NCI-H1694 treated with DMSO at 0.1 percent for 48 hours (cell line): ENCODE results near the gene TRIL.
A peak's percentile ranks its signal among the peaks of the same experiment; 100 is the strongest.

Experiments
- DNase-seq: peaks from one replicate; lab custom pipeline; 2025; lab: John Stamatoyannopoulos, UW

The TRIL gene

DNA sequence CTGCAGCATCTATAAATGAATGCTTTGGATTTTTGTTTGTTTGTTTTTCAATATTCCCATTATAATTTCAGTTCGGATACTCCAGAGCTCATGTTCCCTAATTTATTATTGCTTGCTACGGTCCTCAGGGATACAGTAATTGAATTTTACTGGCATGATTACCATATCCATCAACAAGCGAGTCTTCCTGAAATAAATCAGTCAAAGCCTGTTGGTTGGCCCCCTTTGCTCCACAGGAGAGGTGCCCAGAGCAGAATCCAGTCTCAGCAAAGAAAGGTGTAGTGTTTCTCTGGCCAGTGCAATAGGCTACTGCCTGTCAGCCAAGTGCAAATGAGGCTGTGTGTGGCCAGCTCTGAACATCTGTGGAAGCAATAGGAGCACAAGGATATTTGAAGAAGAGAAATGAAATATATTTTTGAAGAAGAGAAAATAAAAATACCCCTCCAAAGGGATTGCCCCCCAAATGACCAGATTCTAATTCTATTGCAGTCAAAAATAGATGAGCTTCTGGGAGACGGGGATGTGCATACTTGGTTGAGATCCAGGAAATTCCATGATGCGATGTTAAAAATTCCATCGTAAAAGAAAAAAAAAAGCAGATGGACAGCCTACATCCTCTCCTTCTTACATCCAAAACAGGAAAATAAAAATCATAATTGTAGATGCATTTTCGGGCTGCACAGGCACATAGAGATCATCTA is 18.1 kb downstream of the TRIL start:
- no peak for DNase-seq

DNA sequence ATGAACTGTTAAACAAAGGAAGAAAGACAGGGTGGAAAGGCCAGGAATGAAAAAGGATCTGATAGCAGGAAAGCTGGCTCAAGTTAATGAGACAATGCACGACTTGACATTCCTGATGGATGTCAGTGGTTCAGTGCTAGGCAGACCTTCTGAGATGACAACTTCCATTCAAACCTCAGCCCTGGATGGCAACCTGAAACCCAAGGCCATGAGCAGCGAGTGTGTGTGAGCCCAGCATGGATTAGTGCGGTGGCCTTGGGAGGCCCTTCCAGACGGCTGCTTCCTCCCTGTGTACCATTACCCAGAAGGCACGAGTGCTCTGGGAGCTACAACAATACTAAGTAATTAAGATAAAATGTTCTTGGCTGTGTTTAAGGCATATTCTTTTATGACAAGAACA is 18.8 kb downstream of the TRIL start:
- no peak for DNase-seq

DNA sequence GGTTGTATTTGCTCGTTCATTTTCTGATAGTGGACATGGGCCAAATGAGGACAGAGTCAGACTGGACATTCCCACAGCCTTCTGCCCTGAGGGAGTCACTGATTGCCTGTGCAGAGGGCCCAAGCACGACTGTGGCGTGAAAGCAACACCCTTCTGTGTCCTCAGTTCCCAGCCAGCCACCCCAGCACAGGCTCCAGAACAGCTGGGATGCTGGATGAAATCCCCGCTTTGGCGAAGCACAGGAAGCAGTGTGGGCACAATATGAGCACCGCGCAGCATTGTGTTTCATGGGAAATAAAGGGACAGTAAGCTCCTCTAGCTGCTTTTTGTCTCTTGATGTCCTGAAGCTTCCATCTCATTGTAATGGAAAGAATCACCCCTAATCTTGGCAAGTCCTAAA is 20.5 kb downstream of the TRIL start:
- DNase-seq: no peak

DNA sequence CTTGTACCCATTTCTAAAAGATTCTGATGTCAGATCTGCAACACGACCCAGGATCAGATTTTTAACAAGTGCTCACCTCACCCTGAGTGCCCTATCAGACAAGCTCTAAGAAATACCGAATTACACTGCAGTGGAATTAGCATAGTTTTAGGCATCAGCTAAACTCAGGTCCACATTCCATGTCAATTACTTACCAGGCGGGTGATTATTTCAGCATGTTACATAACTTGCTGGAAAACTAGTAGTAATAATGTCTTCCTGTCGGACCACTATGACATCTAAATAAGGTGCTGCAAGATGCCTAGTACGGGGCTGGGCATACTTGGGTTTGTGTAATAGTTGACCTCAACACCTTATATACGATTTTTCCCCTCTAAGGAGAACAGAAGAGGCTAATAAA is 21.0 kb downstream of the TRIL start:
- no peak for DNase-seq

DNA sequence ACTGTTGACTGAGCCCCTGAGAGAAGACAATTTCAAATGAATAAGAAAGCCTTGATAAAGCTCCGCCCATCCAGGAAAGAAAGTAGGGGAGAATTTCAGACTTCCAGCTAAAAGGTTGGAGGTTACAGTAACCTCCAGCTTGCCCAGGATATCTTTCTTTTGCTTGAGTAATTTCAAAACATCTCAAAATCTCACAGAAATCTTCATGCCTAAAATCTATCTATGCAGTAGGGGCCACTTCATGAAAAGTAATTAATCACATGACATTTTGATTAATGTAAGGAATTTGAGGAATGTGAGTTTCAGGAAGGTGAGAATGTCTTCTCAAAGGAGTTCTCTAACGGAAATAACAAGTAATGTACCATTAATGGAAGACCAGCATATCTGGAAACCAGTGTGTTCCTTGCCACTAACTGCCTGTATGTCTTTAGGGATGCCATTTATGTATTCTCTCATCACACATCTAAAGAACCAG is 24.2 kb downstream of the TRIL start:
- no peak for DNase-seq

DNA sequence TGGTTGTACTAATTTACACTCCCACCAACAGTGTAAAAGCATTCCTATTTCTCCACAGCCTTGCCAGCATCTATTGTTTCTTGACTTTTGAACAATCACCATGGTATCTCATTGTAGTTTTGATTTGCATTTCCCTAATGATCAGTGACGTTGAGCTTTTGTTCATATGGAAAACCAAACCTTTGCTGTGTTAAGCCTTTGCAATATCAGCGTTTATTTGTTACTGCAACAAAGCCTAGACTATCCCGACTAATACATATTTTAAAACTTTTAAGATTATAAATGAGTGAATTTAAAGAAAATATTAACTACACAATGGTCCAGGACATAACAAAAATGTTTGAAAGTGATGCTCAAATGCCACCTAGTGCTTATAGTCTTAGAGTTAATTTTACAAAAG is 26.6 kb downstream of the TRIL start:
- DNase-seq: no peak

DNA sequence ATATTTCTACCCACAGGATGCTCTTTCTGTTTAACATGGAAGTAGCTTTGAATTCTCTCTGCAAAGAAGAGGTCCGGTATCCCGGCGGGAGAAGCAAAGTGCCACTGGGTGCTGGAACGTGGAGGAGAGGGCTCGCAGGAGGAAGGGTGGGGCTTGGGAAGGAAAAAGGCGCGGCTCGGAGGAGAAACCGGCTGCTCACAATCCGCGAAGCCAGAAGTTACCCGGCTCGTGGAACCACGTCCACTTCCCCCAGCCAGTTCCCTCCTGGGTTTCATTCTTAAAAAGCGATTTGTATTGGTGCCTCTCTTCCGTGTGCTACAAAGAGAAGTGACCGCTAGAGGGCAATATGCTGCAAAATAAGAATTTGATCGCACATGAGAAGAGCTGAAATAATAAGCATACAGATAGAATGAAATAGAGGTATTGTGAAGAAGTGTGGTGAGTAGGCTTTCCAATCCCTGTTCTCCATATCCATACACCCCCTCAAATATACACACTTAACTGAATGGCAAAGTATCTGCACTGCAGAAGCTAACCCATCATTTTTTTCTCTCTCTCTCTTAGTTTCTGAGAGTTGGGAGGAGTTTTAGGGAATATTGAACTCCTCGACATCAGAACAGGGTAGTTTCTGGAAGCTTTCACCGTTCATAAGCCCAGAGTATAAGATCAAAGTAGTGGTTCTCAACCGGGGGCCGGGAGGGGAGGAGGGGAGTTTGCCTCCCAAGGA is 31.1 kb downstream of the TRIL start:
- peak; percentile 90 for DNase-seq

DNA sequence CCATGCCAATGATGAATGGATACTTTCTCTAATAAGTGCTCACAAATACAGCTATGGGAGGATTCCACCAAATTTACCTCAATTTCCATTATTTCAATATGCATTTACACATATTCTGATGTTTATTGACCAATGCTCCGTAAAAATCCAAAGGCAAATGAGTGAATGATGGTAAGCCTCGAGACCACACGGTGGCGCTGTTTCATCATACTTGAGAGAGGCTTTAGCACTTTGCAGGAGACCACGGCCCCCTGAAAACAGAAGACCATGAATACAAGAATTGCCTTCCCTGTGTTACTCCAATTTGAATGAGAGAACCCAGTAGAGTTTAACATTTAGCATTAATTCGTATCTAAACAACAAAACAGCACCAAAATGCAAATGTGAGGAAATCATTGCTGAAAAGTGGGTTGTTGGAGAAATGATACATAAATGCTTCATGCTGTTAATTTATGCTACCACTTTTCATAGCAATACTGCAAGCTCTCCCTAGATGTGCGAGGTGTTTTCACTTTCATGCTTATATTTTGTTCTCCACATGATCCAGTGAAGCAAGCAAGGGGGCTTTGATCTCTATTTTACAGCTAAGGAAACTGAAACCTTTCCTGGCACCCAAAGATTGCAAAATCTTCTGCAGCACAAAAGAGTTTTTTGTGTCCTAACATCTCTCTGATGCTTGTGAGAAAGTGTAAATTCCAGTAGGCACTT is 35.4 kb downstream of the TRIL start:
- peak; percentile 84 for DNase-seq

DNA sequence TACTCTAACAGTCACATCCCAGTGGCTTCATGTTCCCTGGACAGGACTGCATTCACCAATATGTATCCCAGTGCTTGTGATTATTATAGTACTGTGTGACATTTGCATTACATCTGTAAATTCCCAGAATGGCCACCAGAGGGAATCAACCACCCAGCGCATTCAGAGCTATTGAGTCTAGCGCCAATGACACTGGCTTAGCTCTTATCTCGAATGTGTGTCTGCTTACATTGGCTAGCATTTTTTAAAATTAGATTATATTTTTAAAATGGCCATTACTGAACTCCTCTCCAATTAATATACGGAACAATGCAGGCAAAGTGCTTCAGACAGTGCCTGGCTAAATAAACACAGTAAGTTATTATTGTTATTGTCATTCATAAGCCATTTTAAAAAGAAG is 36.3 kb downstream of the TRIL start:
- peak; percentile 91 for DNase-seq

DNA sequence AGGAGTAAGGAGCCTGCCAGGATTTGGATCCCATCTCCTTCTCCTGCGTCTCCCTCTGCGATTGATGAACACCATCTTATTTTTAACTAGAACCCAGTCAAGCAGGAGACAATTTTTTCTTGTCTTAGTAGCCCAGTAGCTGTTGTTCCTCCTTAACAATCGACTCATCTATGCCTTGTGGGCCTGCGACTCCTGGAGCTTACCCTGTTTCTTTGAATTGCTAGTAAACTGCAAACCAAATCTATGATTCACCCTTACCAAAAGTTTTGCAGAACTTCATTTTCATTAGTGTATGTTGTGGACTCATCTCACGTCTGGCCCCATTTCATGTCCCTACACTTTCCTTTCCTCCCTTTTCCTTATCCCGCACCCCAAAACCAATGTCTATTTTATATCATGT is 37.7 kb downstream of the TRIL start:
- no peak for DNase-seq

DNA sequence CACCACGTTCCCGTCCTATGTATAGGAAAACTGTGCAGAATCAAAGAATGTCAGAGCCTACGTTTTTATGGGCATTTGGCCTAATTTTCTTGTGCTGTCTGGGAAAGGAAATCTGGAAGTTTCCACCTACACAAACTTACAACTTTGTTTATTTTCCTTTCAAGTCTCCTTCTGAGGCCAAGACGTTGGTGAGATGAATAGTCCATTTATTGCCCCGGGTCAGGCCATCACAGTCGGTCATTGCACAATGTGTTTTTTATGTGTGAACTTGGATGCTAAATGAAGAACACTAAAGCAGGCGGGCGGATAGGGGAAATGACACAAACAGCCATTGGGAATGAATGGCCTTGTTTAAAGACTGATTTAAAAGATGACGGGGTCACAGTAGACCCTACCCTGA is 38.6 kb downstream of the TRIL start:
- DNase-seq: no peak

DNA sequence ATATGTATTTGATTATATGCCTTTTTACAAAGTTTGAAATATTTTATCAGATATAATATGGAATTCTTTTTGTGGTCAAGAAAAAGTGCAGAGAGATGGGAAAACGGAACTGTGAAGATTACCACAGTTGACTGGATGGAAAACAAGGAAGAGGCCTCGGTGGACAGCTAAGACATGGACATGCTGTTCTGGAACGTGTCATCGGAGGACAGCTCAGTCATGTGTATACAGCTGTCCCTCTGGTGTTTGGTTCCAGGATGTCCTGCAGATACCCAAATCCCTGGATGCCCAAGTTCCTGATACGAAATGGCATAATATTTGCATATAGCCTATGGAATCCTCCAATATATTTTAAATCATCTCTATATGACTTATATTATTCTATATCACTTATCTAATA is 49.4 kb downstream of the TRIL start:
- DNase-seq: no peak

DNA sequence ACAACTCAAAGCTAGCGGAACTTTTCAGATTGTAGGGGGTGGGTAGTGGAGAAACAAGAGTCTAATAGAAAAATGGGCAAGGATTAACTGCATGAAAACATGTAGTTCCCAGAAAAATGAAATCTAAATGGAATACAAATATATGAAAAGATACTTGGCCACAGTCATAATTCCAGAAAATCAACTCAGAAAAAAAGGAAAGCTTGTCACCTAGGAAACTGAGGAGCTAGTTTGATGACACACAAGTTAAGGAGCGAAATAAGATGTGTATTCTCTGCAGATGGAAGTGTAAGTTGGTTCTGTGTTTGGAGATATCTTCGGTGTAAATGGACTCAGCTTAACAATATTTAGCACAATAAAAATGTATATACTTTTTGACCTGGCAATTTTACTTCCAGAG is 52.7 kb downstream of the TRIL start:
- no peak for DNase-seq

DNA sequence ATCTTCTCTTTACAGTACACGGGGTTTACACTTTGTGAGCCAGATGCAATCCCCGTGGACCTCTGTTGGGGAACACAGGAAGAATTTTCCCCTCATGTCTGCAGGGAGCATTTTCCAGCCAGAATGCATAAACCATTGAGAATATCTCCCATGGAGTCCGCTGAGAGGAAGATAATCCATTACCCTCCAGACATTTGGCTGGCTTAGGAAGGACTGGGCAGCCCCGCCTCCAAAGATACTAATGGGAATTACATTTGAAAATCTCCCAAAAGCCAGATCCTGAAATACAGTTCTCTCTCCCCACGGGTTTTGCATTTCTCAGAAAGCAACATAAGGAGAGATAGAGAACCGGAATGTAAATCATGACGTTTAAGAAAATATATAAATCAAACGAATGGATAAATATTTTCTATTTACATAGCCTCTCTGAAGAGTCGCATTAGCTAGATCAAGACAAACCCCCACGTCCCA is 53.5 kb downstream of the TRIL start:
- no peak for DNase-seq

DNA sequence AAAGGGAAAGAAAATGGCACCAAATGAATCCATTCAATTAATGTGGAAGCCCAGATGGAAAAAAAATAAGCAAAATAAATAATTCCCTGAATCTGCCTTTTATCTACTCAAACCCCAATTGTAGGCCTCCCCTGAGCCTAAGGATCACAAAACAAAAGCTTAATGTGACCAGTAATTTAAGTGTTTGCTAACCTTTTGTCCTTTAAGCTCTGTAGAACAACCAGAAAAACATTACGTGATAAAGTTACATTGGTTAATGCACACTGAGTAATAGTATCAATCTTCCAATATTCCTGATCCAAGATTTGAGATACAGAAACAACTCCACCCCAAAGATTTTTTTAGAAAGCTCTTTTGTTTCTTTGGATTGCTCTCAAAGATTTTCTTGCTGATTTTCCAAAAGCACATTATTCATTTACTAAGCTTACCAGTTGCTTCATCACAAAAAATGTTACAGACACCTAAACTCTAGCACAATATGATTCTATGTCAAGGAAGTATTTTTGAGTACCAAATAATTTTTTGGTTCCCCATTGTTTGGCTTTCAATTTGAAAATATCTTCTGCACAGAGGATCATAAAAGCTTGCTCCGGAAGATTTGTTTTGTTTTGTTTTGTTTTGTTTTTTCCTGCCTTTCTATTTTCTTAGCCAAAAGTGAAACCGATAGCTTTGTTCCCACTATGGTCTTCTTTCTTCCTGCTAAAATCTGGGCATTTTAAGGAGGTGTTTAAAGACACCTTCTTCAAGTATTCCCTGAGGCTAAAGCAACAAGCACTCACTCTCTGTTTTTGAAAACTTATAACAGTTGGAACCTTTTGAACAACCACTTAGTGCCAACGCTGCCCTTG is 54.2 kb downstream of the TRIL start:
- no peak for DNase-seq
